SU-DHL-6 (cell line): Measurements from ENCODE around the gene ECE2.

Experiments
- EZH2phosphoT487 ChIP-seq: fragments of 200-600 bp; sonication (generic), shearing (Covaris generic); conservative IDR thresholded peaks from 2 replicates; pipeline ENCODE4 v1.6.1; 2018; ENCODE audit warnings: mild to moderate bottlenecking, antibody characterized with exemption, low read length, moderate library complexity, mixed read lengths
- TF ChIP-seq, protein P1 (sequence below): fragments of 200-600 bp; sonication (generic); IDR thresholded peaks from one replicate; pipeline ENCODE4 v1.5.1; 2017; ENCODE audit warnings: antibody characterized with exemption, mild to moderate bottlenecking, low read length, moderate library complexity; ENCODE audit not compliant: insufficient read depth, poor library complexity, severe bottlenecking

DNA sequence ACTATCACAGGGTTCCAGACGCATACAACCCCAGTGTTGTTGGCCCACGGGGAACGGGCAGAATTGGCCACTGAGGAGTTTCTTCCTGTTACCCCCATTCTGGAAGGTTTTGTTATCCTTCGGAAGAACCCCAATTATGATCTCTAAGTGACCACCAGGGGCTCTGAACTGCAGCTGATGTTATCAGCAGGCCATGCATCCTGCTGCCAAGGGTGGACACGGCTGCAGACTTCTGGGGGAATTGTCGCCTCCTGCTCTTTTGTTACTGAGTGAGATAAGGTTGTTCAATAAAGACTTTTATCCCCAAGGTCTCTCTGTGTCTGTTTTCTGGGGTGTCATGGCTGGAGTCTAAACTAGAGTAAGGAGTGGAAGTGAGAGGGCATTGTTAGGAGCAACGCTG lies 32.9 kb downstream of the ECE2 start:
- TF ChIP-seq, protein P1, sequence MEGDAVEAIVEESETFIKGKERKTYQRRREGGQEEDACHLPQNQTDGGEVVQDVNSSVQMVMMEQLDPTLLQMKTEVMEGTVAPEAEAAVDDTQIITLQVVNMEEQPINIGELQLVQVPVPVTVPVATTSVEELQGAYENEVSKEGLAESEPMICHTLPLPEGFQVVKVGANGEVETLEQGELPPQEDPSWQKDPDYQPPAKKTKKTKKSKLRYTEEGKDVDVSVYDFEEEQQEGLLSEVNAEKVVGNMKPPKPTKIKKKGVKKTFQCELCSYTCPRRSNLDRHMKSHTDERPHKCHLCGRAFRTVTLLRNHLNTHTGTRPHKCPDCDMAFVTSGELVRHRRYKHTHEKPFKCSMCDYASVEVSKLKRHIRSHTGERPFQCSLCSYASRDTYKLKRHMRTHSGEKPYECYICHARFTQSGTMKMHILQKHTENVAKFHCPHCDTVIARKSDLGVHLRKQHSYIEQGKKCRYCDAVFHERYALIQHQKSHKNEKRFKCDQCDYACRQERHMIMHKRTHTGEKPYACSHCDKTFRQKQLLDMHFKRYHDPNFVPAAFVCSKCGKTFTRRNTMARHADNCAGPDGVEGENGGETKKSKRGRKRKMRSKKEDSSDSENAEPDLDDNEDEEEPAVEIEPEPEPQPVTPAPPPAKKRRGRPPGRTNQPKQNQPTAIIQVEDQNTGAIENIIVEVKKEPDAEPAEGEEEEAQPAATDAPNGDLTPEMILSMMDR, result no peak
- TF ChIP-seq EZH2phosphoT487, result no peak
